Fibroblast of the aortic adventitia (primary cell): ENCODE results near the gene DOP1A. TPM values are rescaled to one million over a fixed set of nuclear protein-coding genes. Genes with fewer than 3 reads are reported as not detected.

Experiments
- DNase-seq: peaks from one replicate; pipeline ENCODE4 v3.0.0-alpha.2; 2010; ENCODE audit warnings: low read depth
- H3K4me3 ChIP-seq: 2 replicates; pipeline ENCODE4 v1.5.1; 2011; ENCODE audit warnings: low read depth, mild to moderate bottlenecking, control low read depth, low read length, moderate library complexity
- total RNA-seq: library from RNA; depleted of rRNA; stranded (reverse); fragments of >200 nt; gene quantifications from 2 replicates; pipeline ENCODE4 v1.2.3, GENCODE V29; 2012; ENCODE audit warnings: low replicate concordance
- TF ChIP-seq, protein P1 (sequence below): IDR thresholded peaks from 2 replicates; pipeline ENCODE4 v1.5.1; 2011; ENCODE audit warnings: mild to moderate bottlenecking, low read length, control low read depth, inconsistent platforms; ENCODE audit not compliant: insufficient read depth

DOP1A gene, protein sequence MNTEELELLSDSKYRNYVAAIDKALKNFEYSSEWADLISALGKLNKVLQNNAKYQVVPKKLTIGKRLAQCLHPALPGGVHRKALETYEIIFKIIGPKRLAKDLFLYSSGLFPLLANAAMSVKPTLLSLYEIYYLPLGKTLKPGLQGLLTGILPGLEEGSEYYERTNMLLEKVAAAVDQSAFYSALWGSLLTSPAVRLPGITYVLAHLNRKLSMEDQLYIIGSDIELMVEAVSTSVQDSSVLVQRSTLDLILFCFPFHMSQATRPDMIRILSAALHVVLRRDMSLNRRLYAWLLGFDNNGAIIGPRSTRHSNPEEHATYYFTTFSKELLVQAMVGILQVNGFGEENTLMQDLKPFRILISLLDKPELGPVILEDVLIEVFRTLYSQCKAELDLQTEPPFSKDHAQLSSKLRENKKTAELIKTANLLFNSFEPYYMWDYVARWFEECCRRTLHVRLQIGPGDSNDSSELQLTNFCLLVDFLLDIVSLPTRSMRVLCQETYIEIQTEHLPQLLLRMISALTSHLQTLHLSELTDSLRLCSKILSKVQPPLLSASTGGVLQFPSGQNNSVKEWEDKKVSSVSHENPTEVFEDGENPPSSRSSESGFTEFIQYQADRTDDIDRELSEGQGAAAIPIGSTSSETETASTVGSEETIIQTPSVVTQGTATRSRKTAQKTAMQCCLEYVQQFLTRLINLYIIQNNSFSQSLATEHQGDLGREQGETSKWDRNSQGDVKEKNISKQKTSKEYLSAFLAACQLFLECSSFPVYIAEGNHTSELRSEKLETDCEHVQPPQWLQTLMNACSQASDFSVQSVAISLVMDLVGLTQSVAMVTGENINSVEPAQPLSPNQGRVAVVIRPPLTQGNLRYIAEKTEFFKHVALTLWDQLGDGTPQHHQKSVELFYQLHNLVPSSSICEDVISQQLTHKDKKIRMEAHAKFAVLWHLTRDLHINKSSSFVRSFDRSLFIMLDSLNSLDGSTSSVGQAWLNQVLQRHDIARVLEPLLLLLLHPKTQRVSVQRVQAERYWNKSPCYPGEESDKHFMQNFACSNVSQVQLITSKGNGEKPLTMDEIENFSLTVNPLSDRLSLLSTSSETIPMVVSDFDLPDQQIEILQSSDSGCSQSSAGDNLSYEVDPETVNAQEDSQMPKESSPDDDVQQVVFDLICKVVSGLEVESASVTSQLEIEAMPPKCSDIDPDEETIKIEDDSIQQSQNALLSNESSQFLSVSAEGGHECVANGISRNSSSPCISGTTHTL (N-terminal part only)
- 32.5 and 46.1 TPM in 2 replicates for total RNA-seq

DNA sequence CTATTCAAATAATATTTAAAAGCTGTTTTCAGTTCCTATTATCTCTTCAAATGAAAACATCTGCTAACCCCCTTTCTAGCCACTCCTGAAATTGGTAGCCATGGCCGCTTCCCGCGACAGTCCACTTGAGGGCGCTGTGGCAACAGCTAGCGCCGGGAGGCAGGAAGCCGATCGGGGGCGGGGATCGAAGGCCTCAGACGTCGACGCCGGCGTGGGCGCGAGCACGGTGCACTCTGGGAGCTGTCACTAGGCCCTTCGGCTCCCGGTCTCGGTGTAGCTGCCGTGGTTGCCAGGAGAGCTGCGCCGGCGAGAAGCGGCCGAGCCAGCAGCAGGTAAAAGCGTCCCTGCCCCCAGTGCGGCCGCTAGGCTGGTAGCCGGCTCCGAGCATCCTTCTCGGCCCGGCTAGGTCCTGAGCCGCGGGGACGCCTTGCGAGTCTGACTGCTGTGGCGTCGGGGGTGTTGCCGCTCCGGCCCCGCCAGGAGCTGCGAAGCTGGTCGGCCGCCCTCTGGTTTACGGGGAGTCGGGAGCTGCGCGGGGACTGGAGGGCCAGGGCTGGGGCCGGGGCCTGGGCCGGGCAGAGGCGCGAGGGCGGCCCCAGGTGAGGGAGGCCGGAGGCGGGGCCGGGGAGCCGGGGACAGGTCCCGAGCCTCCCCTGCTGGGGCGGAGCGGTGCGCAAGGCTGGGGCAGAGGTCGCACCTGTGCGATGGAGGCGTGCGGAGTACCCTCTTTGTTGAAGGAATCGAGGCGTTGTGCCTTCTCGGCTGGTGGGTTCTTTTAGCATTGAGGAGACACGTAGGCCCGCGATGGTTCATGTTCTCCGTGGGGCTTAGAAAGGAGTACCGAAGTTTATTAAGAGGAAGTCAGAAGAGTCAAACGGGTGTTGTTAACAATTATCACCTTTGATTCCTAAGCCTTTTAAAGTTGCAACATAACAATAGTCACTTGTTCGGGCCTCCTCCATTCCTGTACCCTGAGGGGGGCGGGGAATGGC, at the start of gene DOP1A:
DOP1A (plus strand) TSS at position 224 of the 992 bp plus-strand sequence. CDS start 29,307 bp downstream, outside the sequence.
- H3K4me3 ChIP-seq, result peak within 1 kb of the TSS; percentile 86
- TF ChIP-seq, protein P1, sequence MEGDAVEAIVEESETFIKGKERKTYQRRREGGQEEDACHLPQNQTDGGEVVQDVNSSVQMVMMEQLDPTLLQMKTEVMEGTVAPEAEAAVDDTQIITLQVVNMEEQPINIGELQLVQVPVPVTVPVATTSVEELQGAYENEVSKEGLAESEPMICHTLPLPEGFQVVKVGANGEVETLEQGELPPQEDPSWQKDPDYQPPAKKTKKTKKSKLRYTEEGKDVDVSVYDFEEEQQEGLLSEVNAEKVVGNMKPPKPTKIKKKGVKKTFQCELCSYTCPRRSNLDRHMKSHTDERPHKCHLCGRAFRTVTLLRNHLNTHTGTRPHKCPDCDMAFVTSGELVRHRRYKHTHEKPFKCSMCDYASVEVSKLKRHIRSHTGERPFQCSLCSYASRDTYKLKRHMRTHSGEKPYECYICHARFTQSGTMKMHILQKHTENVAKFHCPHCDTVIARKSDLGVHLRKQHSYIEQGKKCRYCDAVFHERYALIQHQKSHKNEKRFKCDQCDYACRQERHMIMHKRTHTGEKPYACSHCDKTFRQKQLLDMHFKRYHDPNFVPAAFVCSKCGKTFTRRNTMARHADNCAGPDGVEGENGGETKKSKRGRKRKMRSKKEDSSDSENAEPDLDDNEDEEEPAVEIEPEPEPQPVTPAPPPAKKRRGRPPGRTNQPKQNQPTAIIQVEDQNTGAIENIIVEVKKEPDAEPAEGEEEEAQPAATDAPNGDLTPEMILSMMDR, result peak; percentile 98
- DNase-seq, result peak; percentile 90

DNA sequence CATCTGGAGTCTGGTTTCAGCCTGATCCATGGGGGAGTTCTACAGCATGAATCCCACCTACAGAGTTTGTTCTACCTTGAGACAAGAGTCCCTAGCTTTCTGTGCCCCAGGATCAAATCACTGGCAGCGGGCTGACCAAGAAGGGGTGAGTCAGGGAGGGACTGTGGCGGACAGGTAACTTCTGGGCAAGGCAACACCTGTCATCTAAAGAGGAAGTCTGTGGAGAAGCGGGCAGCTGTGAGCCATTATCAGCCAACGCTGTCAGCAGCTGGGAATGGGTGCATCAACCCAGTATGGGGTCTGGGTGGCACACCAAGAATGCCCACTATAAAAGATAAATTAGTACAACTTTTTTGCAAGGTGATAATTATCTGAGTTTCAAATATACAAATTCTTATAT, 47.7 kb upstream of the DOP1A start:
- TF ChIP-seq, protein P1, result no peak
- H3K4me3 ChIP-seq, result no peak overlapping the region
- no peak for DNase-seq

DNA sequence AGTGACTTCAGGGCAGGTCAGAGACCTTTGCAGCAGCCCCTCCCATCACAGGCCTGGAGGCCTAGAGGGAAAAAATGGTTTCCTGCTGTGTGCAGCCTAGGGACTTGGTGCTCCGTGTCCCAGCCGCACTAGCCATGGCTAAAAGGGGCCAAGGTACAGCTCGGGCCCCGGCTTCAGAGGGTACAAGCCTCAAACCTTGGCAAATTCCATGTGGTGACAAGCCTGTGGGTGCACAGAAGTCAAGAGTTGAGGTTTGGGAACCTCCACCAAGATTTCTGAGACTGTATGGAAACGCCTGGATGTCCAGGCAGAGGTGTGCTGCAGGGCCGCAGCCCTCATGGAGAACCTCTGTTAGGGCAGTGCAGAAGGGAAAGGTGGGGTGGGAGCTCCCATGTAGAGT, 35.8 kb upstream of the DOP1A start:
- no peak for DNase-seq
- TF ChIP-seq, protein P1, result no peak
- no peak overlapping the region for H3K4me3 ChIP-seq

DNA sequence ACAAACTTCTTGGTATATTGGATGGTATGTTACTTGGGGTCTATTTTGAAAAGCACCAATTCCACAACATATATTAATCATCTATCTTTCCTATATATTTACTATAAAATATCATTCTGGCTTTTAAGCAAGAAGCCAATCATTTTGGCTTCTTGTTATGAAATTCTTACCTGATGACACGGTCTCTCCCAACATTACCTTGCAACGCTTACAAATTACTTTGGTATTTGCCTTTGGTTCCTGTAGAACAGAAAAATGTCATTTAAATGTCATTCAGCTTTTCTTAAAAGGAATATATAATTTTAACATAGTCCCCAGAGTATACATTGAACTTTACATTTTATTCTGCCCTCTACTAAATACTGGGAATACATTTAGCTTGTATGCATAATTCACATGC, 29.2 kb upstream of the DOP1A start:
- H3K4me3 ChIP-seq, result no peak overlapping the region
- no peak for DNase-seq
- TF ChIP-seq, protein P1, result no peak

DNA sequence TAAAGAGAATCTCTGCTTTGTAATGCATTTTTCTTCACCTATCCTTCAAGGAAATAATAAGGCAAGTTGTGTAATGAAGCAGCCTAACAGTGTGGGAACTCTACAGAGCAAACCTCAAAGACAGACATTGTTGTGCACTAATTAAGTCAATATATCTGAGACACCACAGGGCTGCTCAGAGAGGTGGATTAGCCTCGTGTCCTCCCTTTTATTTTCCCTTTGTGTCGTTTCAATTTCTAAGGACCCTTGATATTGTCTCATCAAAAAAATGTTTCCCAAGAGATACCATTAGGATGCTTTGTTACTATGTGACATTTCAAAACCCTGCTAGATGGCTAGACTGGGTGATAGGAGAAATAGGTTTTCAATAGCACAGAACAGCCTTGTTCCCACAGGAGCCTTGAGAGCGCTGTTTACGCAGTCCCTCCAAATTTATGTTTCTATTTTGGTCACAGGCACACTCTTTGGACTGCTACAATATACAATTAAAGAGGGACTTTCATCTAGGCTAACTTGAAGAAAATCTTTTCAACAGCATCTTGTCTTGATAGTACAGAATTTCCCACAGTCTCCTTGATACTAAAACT, 24.9 kb upstream of the DOP1A start:
- no peak overlapping the region for H3K4me3 ChIP-seq
- DNase-seq, result no peak
- TF ChIP-seq, protein P1, result no peak
